Fibroblast of mammary gland (primary cell): ENCODE results near the gene TBL2.

Source experiments
- DNase-seq: peaks from one replicate; pipeline ENCODE4 v3.0.0-alpha.2; 2010; ENCODE audit warnings: low read depth
- H3K4me3 ChIP-seq: 2 replicates; pipeline ENCODE4 v1.5.1; 2011; ENCODE audit warnings: low read depth, mild to moderate bottlenecking, low read length, moderate library complexity; ENCODE audit not compliant: control insufficient read depth
- TF ChIP-seq, protein P1 (sequence below): conservative IDR thresholded peaks from 2 replicates; pipeline ENCODE4 v1.5.1; 2011; ENCODE audit warnings: low read depth, low read length, inconsistent platforms; ENCODE audit not compliant: control insufficient read depth, insufficient read depth

Gene TBL2

GRCh38 chr7:73520673-73521635 lies 57.4 kb downstream of the TBL2 start:
- peak overlapping the region; percentile 80 for H3K4me3 ChIP-seq
- peak; percentile 27 for DNase-seq
- TF ChIP-seq, protein P1, sequence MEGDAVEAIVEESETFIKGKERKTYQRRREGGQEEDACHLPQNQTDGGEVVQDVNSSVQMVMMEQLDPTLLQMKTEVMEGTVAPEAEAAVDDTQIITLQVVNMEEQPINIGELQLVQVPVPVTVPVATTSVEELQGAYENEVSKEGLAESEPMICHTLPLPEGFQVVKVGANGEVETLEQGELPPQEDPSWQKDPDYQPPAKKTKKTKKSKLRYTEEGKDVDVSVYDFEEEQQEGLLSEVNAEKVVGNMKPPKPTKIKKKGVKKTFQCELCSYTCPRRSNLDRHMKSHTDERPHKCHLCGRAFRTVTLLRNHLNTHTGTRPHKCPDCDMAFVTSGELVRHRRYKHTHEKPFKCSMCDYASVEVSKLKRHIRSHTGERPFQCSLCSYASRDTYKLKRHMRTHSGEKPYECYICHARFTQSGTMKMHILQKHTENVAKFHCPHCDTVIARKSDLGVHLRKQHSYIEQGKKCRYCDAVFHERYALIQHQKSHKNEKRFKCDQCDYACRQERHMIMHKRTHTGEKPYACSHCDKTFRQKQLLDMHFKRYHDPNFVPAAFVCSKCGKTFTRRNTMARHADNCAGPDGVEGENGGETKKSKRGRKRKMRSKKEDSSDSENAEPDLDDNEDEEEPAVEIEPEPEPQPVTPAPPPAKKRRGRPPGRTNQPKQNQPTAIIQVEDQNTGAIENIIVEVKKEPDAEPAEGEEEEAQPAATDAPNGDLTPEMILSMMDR = no peak

DNA sequence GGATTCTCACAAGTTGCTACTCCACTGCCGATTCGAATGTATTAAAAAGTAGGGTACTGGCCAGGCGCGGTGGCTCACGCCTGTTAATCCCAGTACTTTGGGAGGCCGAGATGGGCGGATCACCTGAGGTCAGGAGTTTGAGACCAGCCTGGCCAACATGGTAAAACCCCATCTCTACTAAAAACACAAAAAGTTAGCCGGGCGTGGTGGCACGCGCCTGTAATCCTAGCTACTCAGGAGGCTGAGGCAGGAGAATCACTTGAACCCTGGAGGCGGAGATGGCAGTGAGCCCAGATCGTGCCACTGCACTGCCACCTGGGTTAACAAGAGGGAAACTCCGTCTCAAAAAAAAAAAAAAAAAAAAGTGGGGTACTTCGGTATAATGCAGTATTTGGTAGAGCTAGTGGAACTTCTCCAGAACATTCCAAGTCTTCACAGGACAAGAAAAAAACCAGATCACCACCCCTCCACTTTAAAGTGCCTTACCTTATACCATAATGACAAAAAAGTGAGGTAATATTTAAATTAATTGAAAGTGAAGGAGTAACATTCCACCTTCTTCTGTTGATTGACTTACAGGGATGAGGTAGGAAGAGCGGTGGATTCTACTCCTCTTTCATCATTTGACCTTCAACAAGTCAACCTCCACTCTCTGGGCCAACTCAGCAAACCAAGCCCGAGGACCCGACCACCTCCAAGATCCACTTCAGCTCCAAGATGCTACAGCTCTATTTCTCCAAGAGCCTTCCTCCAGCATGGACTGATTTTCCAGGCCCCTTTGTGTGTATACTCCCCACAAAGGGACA lies 58.3 kb downstream of the TBL2 start:
- DNase-seq = peak; percentile 8
- TF ChIP-seq, protein P1 = no peak
- H3K4me3 ChIP-seq = peak overlapping the region; percentile 80

DNA sequence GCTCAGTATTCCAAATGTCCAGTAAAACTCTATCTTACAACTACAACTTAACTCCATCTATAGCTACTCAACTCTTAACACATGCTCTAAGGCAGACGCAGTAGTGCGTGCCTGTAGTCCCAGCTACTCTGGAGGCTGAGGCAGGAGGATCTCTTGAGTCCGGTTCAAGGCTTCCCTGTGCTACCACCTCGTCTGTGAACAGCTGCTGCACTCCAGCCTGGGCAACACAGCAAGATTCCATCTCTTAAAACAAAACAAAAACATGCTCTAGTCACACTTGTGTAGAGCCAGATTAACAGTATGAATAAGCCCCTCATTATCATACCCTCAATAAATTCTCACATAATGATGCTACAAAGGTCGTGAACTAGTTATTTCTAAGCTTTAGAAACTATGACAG lies 59.9 kb downstream of the TBL2 start:
- H3K4me3 ChIP-seq = no peak overlapping the region
- TF ChIP-seq, protein P1 = no peak
- DNase-seq = no peak
